IMR-90 (cell line): Measurements from ENCODE around the gene COL4A1. TPM values are rescaled to one million over a fixed set of nuclear protein-coding genes. Genes with fewer than 3 reads are reported as not detected.

Source experiments
- ATAC-seq: fragments of 200-7000 bp; cut with Tn5 transposase; 2 replicates; pipeline ENCODE4 v1.9.1; 2020; ENCODE audit warnings: low read depth, mild to moderate bottlenecking, moderate library complexity
- BruUV-seq: library from RNA; stranded (reverse); fragments of 400-500 nt; replicated peaks from 2 replicates; lab custom pipeline; 2021; lab: Mats Ljungman, UMichigan
- CTCF ChIA-PET: fragments of 300-600 bp; formaldehyde crosslinking; extraction: SDS; loops from one replicate; lab custom pipeline; 2021; ENCODE audit warnings: antibody characterized with exemption; lab: Yijun Ruan, JAX
- POLR2A ChIA-PET: fragments of 300-600 bp; sonication (Branson Sonifier 250); formaldehyde crosslinking; loops from one replicate; lab custom pipeline; 2022; ENCODE audit warnings: antibody characterized with exemption; ENCODE audit not compliant: unreplicated experiment; lab: Charles Lee
- DNase-seq: peaks from one replicate; pipeline ENCODE4 v3.0.0; 2013
- H2AFZ ChIP-seq: replicated peaks from 2 replicates; pipeline ENCODE3; 2013; ENCODE audit warnings: low read length, mild to moderate bottlenecking; ENCODE audit not compliant: poor library complexity
- H2AK5ac ChIP-seq: 2 replicates; pipeline ENCODE4 v1.6.1; 2013; ENCODE audit warnings: low read depth, low read length, inconsistent platforms
- H2AK9ac ChIP-seq: replicated peaks from 2 replicates; pipeline ENCODE3; 2013; ENCODE audit warnings: mild to moderate bottlenecking, low read depth, low read length, moderate library complexity; ENCODE audit not compliant: poor library complexity
- H2BK120ac ChIP-seq: 2 replicates; pipeline ENCODE4 v1.6.1; 2013; ENCODE audit warnings: low read depth, low read length, inconsistent platforms
- H2BK15ac ChIP-seq: 3 replicates; pipeline ENCODE4 v1.6.1; 2013; ENCODE audit warnings: low read depth, low read length, inconsistent platforms
- H2BK20ac ChIP-seq: 2 replicates; pipeline ENCODE4 v1.6.1; 2013; ENCODE audit warnings: low read depth, mild to moderate bottlenecking, inconsistent platforms, low read length, moderate library complexity
- H2BK5ac ChIP-seq: 2 replicates; pipeline ENCODE4 v1.6.1; 2013; ENCODE audit warnings: mild to moderate bottlenecking, low read depth, low read length, inconsistent platforms; ENCODE audit not compliant: poor library complexity, severe bottlenecking
- H3K14ac ChIP-seq: replicated peaks from 2 replicates; pipeline ENCODE4 v1.6.1; 2013; ENCODE audit warnings: low read depth, low read length, inconsistent platforms
- H3K18ac ChIP-seq: 2 replicates; pipeline ENCODE4 v1.6.1; 2013; ENCODE audit warnings: low read depth, low read length, control low read depth
- H3K23ac ChIP-seq: 2 replicates; pipeline ENCODE4 v1.6.1; 2013; ENCODE audit warnings: low read depth, low read length, inconsistent platforms
- H3K27ac ChIP-seq: 2 replicates; pipeline ENCODE4 v1.5.1; 2013; ENCODE audit warnings: mild to moderate bottlenecking, control low read depth, low read length; ENCODE audit not compliant: insufficient read depth
- H3K27me3 ChIP-seq: 2 replicates; pipeline ENCODE4 v1.6.1; 2013; ENCODE audit warnings: low read length; ENCODE audit not compliant: control insufficient read depth, insufficient read depth
- H3K36me3 ChIP-seq: 2 replicates; pipeline ENCODE4 v1.6.1; 2013; ENCODE audit warnings: low read length, mixed read lengths; ENCODE audit not compliant: control insufficient read depth, insufficient read depth
- H3K4ac ChIP-seq: 2 replicates; pipeline ENCODE4 v1.6.1; 2013; ENCODE audit warnings: low read depth, low read length, inconsistent platforms
- H3K4me1 ChIP-seq: 2 replicates; pipeline ENCODE4 v1.6.1; 2013; ENCODE audit warnings: low read length, mixed read lengths; ENCODE audit not compliant: control insufficient read depth, insufficient read depth
- H3K4me2 ChIP-seq: 2 replicates; pipeline ENCODE4 v1.6.1; 2013; ENCODE audit warnings: low read depth, mild to moderate bottlenecking, control low read depth, low read length, moderate library complexity
- H3K4me3 ChIP-seq: 2 replicates; pipeline ENCODE4 v1.5.1; 2013; ENCODE audit warnings: low read depth, mild to moderate bottlenecking, control low read depth, low read length, moderate library complexity; ENCODE audit not compliant: insufficient read depth
- H3K56ac ChIP-seq: 2 replicates; pipeline ENCODE4 v1.6.1; 2013; ENCODE audit warnings: low read length, inconsistent platforms; ENCODE audit not compliant: insufficient read depth; ENCODE audit errors: extremely low read depth
- H3K79me1 ChIP-seq, 2 experiments: 2 replicates each; pipeline ENCODE4 v1.6.1; 2013; ENCODE audit warnings: low read length in 2 of 2, inconsistent platforms in 1 of 2, low read depth in 1 of 2
- H3K9ac ChIP-seq: 2 replicates; pipeline ENCODE4 v1.6.1; 2013; ENCODE audit warnings: low read depth, low read length, control low read depth
- H3K9me1 ChIP-seq: 2 replicates; pipeline ENCODE4 v1.6.1; 2013; ENCODE audit warnings: low read length, inconsistent platforms; ENCODE audit not compliant: insufficient read depth
- H3K9me3 ChIP-seq: 2 replicates; pipeline ENCODE4 v1.6.1; 2013; ENCODE audit warnings: low read length; ENCODE audit not compliant: control insufficient read depth, insufficient read depth
- H4K20me1 ChIP-seq: 2 replicates; pipeline ENCODE4 v1.6.1; 2013; ENCODE audit warnings: low read length, inconsistent platforms; ENCODE audit not compliant: insufficient read depth
- H4K5ac ChIP-seq: 2 replicates; pipeline ENCODE4 v1.6.1; 2013; ENCODE audit warnings: mild to moderate bottlenecking, low read depth, low read length, control low read depth
- H4K8ac ChIP-seq, 2 experiments: 2 replicates each; pipeline ENCODE4 v1.6.1; 2013; ENCODE audit warnings: low read depth in 2 of 2, low read length in 2 of 2, control low read depth in 1 of 2, inconsistent platforms in 1 of 2
- H4K91ac ChIP-seq: 2 replicates; pipeline ENCODE4 v1.6.1; 2013; ENCODE audit warnings: low read depth, low read length, inconsistent platforms; ENCODE audit not compliant: insufficient read depth
- CEBPB ChIP-seq: IDR thresholded peaks from 2 replicates; pipeline ENCODE4 v1.6.1; 2012; ENCODE audit warnings: low read depth, low read length, improper control_type of control experiment
- CHD1 ChIP-seq: IDR thresholded peaks from 2 replicates; pipeline ENCODE4 v1.6.1; 2012; ENCODE audit warnings: low read depth, low read length, improper control_type of control experiment
- FOS ChIP-seq: fragments of 150-350 bp; IDR thresholded peaks from 2 replicates; pipeline ENCODE4 v1.6.1; 2016; ENCODE audit warnings: low read depth, low read length
- MAFK ChIP-seq: IDR thresholded peaks from 2 replicates; pipeline ENCODE4 v1.6.1; 2012; ENCODE audit warnings: low read depth, low read length, improper control_type of control experiment
- NFE2L2 ChIP-seq: fragments of 150-350 bp; IDR thresholded peaks from 2 replicates; pipeline ENCODE4 v1.6.1; 2016; ENCODE audit warnings: low read depth, mild to moderate bottlenecking, low read length
- POLR2A ChIP-seq: IDR thresholded peaks from 2 replicates; pipeline ENCODE4 v1.6.1; 2012; ENCODE audit warnings: mild to moderate bottlenecking, low read depth, low read length
- RFX5 ChIP-seq: IDR thresholded peaks from 2 replicates; pipeline ENCODE4 v1.8.0; 2012; ENCODE audit warnings: low read depth, mild to moderate bottlenecking, low read length, moderate library complexity
- SMC3 ChIP-seq: fragments of 150-350 bp; IDR thresholded peaks from 2 replicates; pipeline ENCODE4 v1.6.1; 2016; ENCODE audit warnings: low read depth, mild to moderate bottlenecking, antibody characterized with exemption, low read length, moderate library complexity
- WGBS, 2 experiments: methylation state at CpG; one replicate each; pipeline versions ENCODE4 v1.1.5 to v1.1.7; 2013; ENCODE audit warnings: missing lambda C conversion rate in 2 of 2; ENCODE audit not compliant: insufficient read length in 1 of 2; ENCODE audit errors: extremely low coverage in 2 of 2; 5-methylcytosine and 5-hydroxymethylcytosine counted together
- dilution Hi-C: fragments of 300-500 bp; cut with HindIII; formaldehyde crosslinking; loops from one replicate; pipeline ENCODE4 v1.14.3; 2018; ENCODE audit warnings: low sequenced_read_pairs; ENCODE audit not compliant: unreplicated experiment
- in situ Hi-C: fragments of 300-500 bp; cut with MboI; formaldehyde crosslinking; loops from 3 replicates; pipeline ENCODE4 v1.14.3; 2019; ENCODE audit warnings: low sequenced_read_pairs, inconsistent platforms, mixed read lengths
- intact Hi-C: fragments of 100-400 bp; cut with micrococcal nuclease; formaldehyde crosslinking; loops from 2 replicates; pipeline ENCODE4 v1.10.0; 2022
- polyA plus RNA-seq, 3 experiments: library from polyadenylated mRNA; depleted of rRNA; stranded (reverse); fragments of >200 nt; gene quantifications; 2 replicates each; pipeline ENCODE4 v1.2.3, GENCODE V29; 2012; ENCODE audit warnings: low replicate concordance in 1 of 3
- total RNA-seq: library from RNA; depleted of rRNA; stranded (reverse); fragments of >200 nt; gene quantifications from 2 replicates; pipeline ENCODE4 v1.2.3, GENCODE V29; 2012

COL4A1 gene
- total and polyA plus RNA-seq, 2 of the 4 experiments (the other 2 are of a cell fraction), result 230 to 337 TPM

DNA sequence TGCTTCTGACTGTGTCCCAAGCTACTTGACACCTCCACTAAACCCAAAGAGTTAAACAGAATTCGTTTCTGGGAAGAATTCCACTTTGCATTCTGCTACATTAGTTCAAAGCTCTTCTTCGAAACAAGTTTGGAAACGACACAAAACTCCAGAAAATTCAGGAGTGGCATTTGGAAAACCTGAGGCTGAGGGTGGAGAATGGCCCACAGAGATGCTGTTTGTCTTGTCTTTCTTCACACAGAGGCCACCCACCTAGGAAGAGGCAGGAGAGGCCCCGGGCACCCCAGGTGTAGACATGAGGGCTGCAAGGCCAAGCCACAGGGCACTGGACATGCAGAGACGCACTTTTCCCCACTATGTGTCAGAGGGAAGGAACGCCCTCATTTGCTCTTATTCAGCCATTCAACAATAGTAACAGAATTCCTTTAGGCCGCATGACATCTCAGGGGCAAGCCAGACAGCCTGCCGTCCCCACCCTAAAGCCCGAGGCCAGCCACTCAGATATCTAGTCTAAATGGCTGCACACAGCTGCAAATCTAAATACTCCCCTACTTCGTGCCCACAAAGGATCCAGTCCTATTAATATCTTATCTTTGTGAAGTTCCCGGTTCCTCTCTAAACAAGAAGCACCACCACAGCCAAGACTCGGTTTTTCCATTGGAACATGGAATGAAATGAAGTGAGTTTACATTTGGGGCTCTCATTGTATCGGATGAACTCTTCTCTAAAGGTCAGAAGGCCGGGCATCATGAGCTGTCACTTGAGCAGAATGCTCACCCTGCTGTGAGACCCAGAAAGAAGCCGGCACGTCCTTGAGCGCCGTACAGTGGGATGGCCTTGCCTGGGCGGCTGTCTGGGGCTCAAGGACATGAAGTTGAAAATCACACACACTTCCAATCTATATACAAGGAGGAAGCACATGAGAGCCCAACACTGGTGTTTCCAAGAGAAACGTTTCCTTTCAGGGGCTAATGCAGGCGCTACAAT lies 19.8 kb downstream of the COL4A1 start:
- DNase-seq (no peak), ATAC-seq (no peak)
- Histone ChIP-seq H2AK5ac (no peak overlapping the region), H3K9me1 (peaks cover 64% of the 10 kb centered on the region), H3K27me3 (no peaks in the 10 kb centered on the region), H3K79me1 (peaks cover 44 to 92% of the 10 kb centered on the region in 2 experiments), H2AFZ (no peak overlapping the region), H3K14ac (no peak overlapping the region), H2BK5ac (no peak overlapping the region), H3K4me3 (no peak overlapping the region), H3K56ac (no peak overlapping the region), H3K18ac (no peak overlapping the region), H2AK9ac (no peak overlapping the region), H2BK20ac (no peak overlapping the region), H3K9me3 (no peaks in the 10 kb centered on the region), H3K9ac (no peak overlapping the region), H4K5ac (no peak overlapping the region), H3K36me3 (peaks cover 62% of the 10 kb centered on the region), H4K8ac (no peak overlapping the region), H4K20me1 (peaks cover 99% of the 10 kb centered on the region), H3K27ac (no peak overlapping the region), H3K4ac (no peak overlapping the region), H3K4me1 (peaks cover 21% of the 10 kb centered on the region), H4K91ac (no peak overlapping the region), H3K23ac (peak overlapping the region; percentile 46; the same call in 1 of the 2 replicates), H3K4me2 (no peak overlapping the region), H2BK15ac (no peak overlapping the region), H2BK120ac (no peak overlapping the region)
- 84% methylated on average over 8 of the region's 21 CpGs; no CpG with 5 or more reads in 1 of the 2 experiments for WGBS, 2 experiments
- in situ Hi-C loops (no loop called here), dilution Hi-C loops (no loop called here), intact Hi-C loops (no loop called here)
- POLR2A ChIA-PET, result no interaction called here
- TF ChIP-seq CHD1 (no peak), CEBPB (no peak), MAFK (no peak), RFX5 (no peak), SMC3 (no peak), FOS (no peak), POLR2A (no peak), NFE2L2 (no peak)
- CTCF ChIA-PET, result no interaction called here
- BruUV-seq, result no TSS peak
